ENCODE data around the gene OR1L4. TPM values are rescaled to one million over a fixed set of nuclear protein-coding genes. Genes with fewer than 3 reads are reported as not detected.

The OR1L4 gene, protein sequence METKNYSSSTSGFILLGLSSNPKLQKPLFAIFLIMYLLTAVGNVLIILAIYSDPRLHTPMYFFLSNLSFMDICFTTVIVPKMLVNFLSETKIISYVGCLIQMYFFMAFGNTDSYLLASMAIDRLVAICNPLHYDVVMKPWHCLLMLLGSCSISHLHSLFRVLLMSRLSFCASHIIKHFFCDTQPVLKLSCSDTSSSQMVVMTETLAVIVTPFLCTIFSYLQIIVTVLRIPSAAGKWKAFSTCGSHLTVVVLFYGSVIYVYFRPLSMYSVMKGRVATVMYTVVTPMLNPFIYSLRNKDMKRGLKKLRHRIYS
- not detected in 2 replicates for total RNA-seq (2014; rRNA removed; shearing (Covaris generic))
- not detected in 2 replicates for total RNA-seq (2022)
- not detected for Bru-seq, nascent RNA
- BruChase-seq, experiment 1, labeled RNA remaining after a 6-hour chase: not detected
- not detected for BruChase-seq, experiment 2, labeled RNA remaining after a 2-hour chase
- long read RNA-seq: 0 reads

- H3K4me1 ChIP-seq (ENCODE audit: insufficient read depth, low read length, poor library complexity, severe bottlenecking): no peaks in the 10 kb centered on the region
- ChIA-PET CTCF (ENCODE audit: unreplicated experiment) (no interaction called here), POLR2A (no interaction called here)
- no peaks in the 10 kb centered on the region for H3K79me2 ChIP-seq (ENCODE audit: insufficient read depth, low read depth, low read length)
- no peak within 1 kb of the TSS for H3K4me3 ChIP-seq (ENCODE audit: low read depth, low read length, poor library complexity, severe bottlenecking)
- no peak within 1 kb of the TSS for H2AFZ ChIP-seq (ENCODE audit: low read length)
- no peak within 1 kb of the TSS for H3K27ac ChIP-seq (ENCODE audit: low read depth, low read length, poor library complexity, severe bottlenecking)
- peaks cover 7% of the 10 kb centered on the region; the same call in 1 of the 2 replicates for H3K9me3 ChIP-seq (ENCODE audit: low read length)
- TF ChIP-seq EZH2phosphoT487 (IDR thresholded peaks at IDR 0.05; ENCODE audit: borderline replicate concordance, low read depth, low read length): no peak
- TF ChIP-seq, protein P1, sequence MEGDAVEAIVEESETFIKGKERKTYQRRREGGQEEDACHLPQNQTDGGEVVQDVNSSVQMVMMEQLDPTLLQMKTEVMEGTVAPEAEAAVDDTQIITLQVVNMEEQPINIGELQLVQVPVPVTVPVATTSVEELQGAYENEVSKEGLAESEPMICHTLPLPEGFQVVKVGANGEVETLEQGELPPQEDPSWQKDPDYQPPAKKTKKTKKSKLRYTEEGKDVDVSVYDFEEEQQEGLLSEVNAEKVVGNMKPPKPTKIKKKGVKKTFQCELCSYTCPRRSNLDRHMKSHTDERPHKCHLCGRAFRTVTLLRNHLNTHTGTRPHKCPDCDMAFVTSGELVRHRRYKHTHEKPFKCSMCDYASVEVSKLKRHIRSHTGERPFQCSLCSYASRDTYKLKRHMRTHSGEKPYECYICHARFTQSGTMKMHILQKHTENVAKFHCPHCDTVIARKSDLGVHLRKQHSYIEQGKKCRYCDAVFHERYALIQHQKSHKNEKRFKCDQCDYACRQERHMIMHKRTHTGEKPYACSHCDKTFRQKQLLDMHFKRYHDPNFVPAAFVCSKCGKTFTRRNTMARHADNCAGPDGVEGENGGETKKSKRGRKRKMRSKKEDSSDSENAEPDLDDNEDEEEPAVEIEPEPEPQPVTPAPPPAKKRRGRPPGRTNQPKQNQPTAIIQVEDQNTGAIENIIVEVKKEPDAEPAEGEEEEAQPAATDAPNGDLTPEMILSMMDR (conservative IDR thresholded peaks at IDR 0.05; ENCODE audit: low read length): no peak
- intact Hi-C loops (cut with micrococcal nuclease; ENCODE audit: unreplicated experiment): no loop called here
- H3K4me2 ChIP-seq (ENCODE audit: low read length): no peak within 1 kb of the TSS
- DNase-seq (ENCODE audit: low spot score): no peak
- no peaks in the 10 kb centered on the region for H3K36me3 ChIP-seq (ENCODE audit: insufficient read depth, low read length)
- BruUV-seq (replicated peaks): no TSS peak
- no peaks in the 10 kb centered on the region for H4K20me1 ChIP-seq (ENCODE audit: insufficient read depth, low read length)
- H3K9me2 ChIP-seq (ENCODE audit: insufficient read depth, low read length): no peaks in the 10 kb centered on the region
Observed at GRCh38 chr9:122723690-122724089, at the start of gene OR1L4. Gene OR1L4 (plus strand): TSS chr9:122723990. CDS start chr9:122723990, 0 bp downstream.

- Histone ChIP-seq H3K9me3 (ENCODE audit: low read length) (0 out of 2 replicates have a peak, but pooled peaks cover 3% of the 10 kb centered on the region), H3K27ac (ENCODE audit: low read depth, low read length, poor library complexity, severe bottlenecking) (no peak overlapping the region), H2AFZ (ENCODE audit: low read length) (no peak overlapping the region), H3K4me1 (ENCODE audit: insufficient read depth, low read length, poor library complexity, severe bottlenecking) (no peaks in the 10 kb centered on the region), H3K4me3 (ENCODE audit: low read depth, low read length, poor library complexity, severe bottlenecking) (no peak overlapping the region), H4K20me1 (ENCODE audit: insufficient read depth, low read length) (no peaks in the 10 kb centered on the region), H3K9me2 (ENCODE audit: insufficient read depth, low read length) (no peaks in the 10 kb centered on the region), H3K36me3 (ENCODE audit: insufficient read depth, low read length) (no peaks in the 10 kb centered on the region), H3K79me2 (ENCODE audit: insufficient read depth, low read depth, low read length) (no peaks in the 10 kb centered on the region), H3K4me2 (ENCODE audit: low read length) (no peak overlapping the region)
- DNase-seq (ENCODE audit: low spot score): no peak
- POLR2A ChIA-PET: interaction anchor here (0.7 to 1.1 kb wide), 2 partner anchors 45 to 520 kb away, joined by 3 read pairs; no protein-coding TSS in a partner anchor
- CTCF ChIA-PET (ENCODE audit: unreplicated experiment): no interaction called here
- BruUV-seq (replicated peaks): no TSS peak
- intact Hi-C loops (cut with micrococcal nuclease; ENCODE audit: unreplicated experiment): no loop called here
- TF ChIP-seq, protein P1 (conservative IDR thresholded peaks at IDR 0.05; ENCODE audit: low read length): no peak
- TF ChIP-seq EZH2phosphoT487 (IDR thresholded peaks at IDR 0.05; ENCODE audit: borderline replicate concordance, low read depth, low read length): no peak
Observed at GRCh38 chr9:122684851-122685250, 38.9 kb upstream of the OR1L4 start.

DNA sequence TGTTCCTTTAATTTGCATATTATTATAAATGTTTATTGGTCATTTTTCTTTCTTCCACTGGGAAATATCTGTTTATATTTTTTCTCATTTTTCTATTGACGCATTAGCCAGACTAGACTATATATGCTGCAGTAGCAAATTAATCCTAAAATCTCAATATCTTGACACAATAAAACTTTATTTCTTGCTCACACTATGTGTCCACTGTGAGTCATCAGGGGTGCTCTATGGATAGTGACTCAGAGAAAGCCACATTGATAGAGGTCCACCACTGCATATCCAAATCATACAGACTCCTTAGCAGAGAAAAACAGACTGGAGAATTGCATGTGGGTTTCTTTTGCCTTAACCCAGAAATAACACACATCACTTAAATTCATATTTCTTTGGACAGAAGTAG lies 28.1 kb upstream of the OR1L4 start:
- ChIA-PET POLR2A (no interaction called here), CTCF (ENCODE audit: unreplicated experiment) (no interaction called here)
- Histone ChIP-seq H3K4me1 (ENCODE audit: insufficient read depth, low read length, poor library complexity, severe bottlenecking) (no peaks in the 10 kb centered on the region), H3K4me3 (ENCODE audit: low read depth, low read length, poor library complexity, severe bottlenecking) (no peak overlapping the region), H3K4me2 (ENCODE audit: low read length) (no peak overlapping the region), H2AFZ (ENCODE audit: low read length) (no peak overlapping the region), H3K27ac (ENCODE audit: low read depth, low read length, poor library complexity, severe bottlenecking) (no peak overlapping the region), H4K20me1 (ENCODE audit: insufficient read depth, low read length) (no peaks in the 10 kb centered on the region), H3K36me3 (ENCODE audit: insufficient read depth, low read length) (no peaks in the 10 kb centered on the region), H3K9me3 (ENCODE audit: low read length) (no peaks in the 10 kb centered on the region), H3K9me2 (ENCODE audit: insufficient read depth, low read length) (no peaks in the 10 kb centered on the region), H3K79me2 (ENCODE audit: insufficient read depth, low read depth, low read length) (no peaks in the 10 kb centered on the region)
- no peak for DNase-seq (ENCODE audit: low spot score)
- TF ChIP-seq EZH2phosphoT487 (IDR thresholded peaks at IDR 0.05; ENCODE audit: borderline replicate concordance, low read depth, low read length): no peak
- TF ChIP-seq, protein P1 (conservative IDR thresholded peaks at IDR 0.05; ENCODE audit: low read length): no peak
- BruUV-seq (replicated peaks): no TSS peak
- intact Hi-C loops (cut with micrococcal nuclease; ENCODE audit: unreplicated experiment): no loop called here
